ENCODE results near the gene CEP19. TPM values are rescaled to one million over a fixed set of nuclear protein-coding genes. Genes with fewer than 3 reads are reported as not detected.
A peak's percentile ranks its signal among the peaks of the same experiment; 100 is the strongest.
"Not testable (repeated sequence)": the region's sequence is repeated elsewhere in the genome, so short reads cannot be mapped to it uniquely, and the experiment has no call there.

Gene CEP19, protein sequence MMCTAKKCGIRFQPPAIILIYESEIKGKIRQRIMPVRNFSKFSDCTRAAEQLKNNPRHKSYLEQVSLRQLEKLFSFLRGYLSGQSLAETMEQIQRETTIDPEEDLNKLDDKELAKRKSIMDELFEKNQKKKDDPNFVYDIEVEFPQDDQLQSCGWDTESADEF
- polyA plus RNA-seq = under 1 TPM; 0.47 to 0.82 TPM

DNA sequence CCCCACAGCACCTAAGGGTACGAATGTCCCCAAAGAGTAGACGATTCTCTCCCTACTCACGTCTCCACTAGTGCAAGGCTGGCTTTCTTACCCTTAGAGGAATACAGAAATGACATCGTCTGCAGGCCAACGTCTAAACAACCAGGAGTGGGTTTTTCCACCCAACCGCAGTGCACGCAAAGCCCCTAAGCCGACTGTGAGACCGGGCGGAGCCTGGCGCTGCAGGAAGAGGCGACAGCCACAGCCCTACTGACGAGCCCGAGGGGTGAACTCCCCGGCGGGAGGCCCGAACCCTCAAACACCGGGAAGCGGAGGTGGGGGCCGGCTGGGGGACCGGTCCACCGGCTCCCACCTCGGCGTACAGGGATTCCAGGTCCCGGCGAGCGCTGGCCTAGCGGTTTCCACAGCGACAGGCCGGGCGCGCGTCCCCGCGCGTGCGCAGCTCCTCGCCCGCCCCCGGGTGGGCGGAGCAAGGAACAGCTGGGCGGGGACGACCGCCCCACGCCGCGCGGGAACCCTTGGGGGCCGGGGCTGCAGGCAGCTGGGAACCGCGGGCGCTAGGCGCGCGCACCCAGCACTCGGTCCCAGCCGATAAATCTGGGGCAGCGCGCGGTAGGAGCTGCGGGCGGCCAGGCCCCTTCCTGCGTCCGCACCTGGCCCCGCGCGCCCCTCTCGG lies at the start of gene CEP19, which contains the start of gene PIGX:
CEP19 (minus strand) TSS at position 413 of the 676 bp plus-strand sequence. CDS start 3,593 bp downstream, outside the sequence.
PIGX (plus strand) TSS at position 540 of the 676 bp plus-strand sequence.
- WGBS, 2 donors = 0% methylated on average over 41 to 68 of the region's 68 CpGs
- Histone ChIP-seq H3K9me3 (ENCODE audit: control insufficient read depth in 2 of 2, insufficient read depth in 1 of 2, low read depth in 1 of 2, low read length in 1 of 2) (no peaks in the 10 kb centered on the region), H3K36me3 (ENCODE audit: control insufficient read depth in 2 of 2, insufficient read depth in 2 of 2, low read length in 1 of 2) (no peaks in the 10 kb centered on the region), H3K4me3 (ENCODE audit: low read depth in 1 of 2, low read length in 2 of 2) (peak within 1 kb of the TSS; percentile 85 to 87), H3K27ac (ENCODE audit: low read depth in 2 of 2, low read length in 1 of 2) (peak within 1 kb of the TSS; percentile 87 to 88), H3K4me1 (ENCODE audit: control insufficient read depth in 2 of 2, insufficient read depth in 2 of 2, low read length in 1 of 2) (peaks cover 0 to 2% of the 10 kb centered on the region in 2 donors), H3K27me3 (ENCODE audit: control insufficient read depth in 1 of 2, insufficient read depth in 2 of 2, low read length in 2 of 2) (no peaks in the 10 kb centered on the region)

DNA sequence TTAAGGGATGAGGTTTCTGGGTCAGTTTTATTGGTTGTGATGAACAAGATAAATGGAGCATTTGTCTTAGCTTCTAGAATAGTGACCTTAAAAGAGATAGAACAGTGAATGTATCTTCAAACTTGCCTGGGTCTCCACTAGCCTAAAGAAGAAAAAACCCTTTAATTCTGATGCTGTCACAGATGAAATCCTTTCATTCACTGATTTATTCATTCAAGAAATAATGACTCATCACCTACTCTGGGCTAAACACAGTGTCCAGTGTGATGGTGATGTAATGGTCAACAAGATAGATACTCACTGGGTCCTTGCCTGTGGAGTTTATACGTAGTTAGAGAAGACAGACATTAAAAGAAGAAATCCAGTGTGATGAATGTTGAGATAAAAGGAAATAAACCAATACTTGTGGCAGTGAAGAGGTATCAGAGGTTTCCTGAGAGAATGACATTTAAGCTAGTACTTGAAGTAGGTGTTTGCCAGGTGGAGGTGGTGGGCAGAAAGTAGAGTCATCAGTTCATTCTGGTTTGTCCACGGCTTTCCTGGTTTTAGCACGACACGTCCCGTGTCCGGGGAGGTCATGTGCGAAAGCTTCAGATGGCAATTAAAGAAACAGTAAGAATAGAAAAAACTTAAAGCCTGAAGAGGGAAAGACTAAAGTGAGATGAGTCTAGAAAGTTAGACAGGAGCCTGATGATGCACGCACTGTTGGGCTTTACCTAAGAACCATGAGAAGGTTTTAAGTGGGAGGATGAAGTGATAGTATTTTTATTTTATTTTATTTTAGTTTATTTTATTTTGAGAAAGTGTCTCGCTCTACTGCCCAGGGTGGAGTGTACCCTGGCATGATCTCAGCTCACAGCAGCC lies 46.1 kb upstream of the CEP19 start:
- 87 to 90% methylated on average over 9 of the region's 9 CpGs for WGBS, 2 donors
- no peak overlapping the region for H3K4me3 ChIP-seq (ENCODE audit: low read depth in 1 of 2, low read length in 2 of 2)
- no peak overlapping the region for H3K27ac ChIP-seq (ENCODE audit: low read depth in 2 of 2, low read length in 1 of 2)
- no peaks in the 10 kb centered on the region for H3K36me3 ChIP-seq (ENCODE audit: control insufficient read depth in 2 of 2, insufficient read depth in 2 of 2, low read length in 1 of 2)
- H3K4me1 ChIP-seq (ENCODE audit: control insufficient read depth in 2 of 2, insufficient read depth in 2 of 2, low read length in 1 of 2) = no peaks in the 10 kb centered on the region
- no peaks in the 10 kb centered on the region for H3K27me3 ChIP-seq (ENCODE audit: control insufficient read depth in 1 of 2, insufficient read depth in 2 of 2, low read length in 2 of 2)
- H3K9me3 ChIP-seq (ENCODE audit: control insufficient read depth in 2 of 2, insufficient read depth in 1 of 2, low read depth in 1 of 2, low read length in 1 of 2) = peaks cover 0 to 1% of the 10 kb centered on the region in 2 donors

DNA sequence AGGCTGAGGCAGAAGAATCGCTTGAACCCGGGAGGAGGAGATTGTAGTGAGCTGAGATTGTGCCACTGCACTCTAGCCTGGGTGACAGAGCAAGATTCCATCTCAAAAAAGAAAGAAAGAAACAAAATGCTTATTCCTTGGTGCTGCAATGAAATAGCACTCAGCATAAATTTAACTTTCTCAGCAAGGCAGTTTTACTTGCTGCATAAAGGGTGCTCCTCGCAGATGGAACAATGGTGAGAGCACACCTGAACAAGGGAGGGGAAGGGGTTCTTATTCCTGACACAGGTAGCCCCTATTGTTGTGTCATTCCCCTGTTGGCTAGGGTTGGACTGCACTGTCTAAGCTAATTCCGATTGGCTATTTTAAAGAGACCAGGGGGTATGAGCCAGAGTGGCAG lies 44.7 kb upstream of the CEP19 start:
- no peaks in the 10 kb centered on the region for H3K27me3 ChIP-seq (ENCODE audit: control insufficient read depth in 1 of 2, insufficient read depth in 2 of 2, low read length in 2 of 2)
- peaks cover 0 to 1% of the 10 kb centered on the region in 2 donors for H3K9me3 ChIP-seq (ENCODE audit: control insufficient read depth in 2 of 2, insufficient read depth in 1 of 2, low read depth in 1 of 2, low read length in 1 of 2)
- H3K27ac ChIP-seq (ENCODE audit: low read depth in 2 of 2, low read length in 1 of 2) = no peak overlapping the region
- H3K4me3 ChIP-seq (ENCODE audit: low read depth in 1 of 2, low read length in 2 of 2) = no peak overlapping the region
- H3K36me3 ChIP-seq (ENCODE audit: control insufficient read depth in 2 of 2, insufficient read depth in 2 of 2, low read length in 1 of 2) = no peaks in the 10 kb centered on the region
- WGBS, 2 donors = 88 to 97% methylated on average over 4 of the region's 4 CpGs
- H3K4me1 ChIP-seq (ENCODE audit: control insufficient read depth in 2 of 2, insufficient read depth in 2 of 2, low read length in 1 of 2) = no peaks in the 10 kb centered on the region

DNA sequence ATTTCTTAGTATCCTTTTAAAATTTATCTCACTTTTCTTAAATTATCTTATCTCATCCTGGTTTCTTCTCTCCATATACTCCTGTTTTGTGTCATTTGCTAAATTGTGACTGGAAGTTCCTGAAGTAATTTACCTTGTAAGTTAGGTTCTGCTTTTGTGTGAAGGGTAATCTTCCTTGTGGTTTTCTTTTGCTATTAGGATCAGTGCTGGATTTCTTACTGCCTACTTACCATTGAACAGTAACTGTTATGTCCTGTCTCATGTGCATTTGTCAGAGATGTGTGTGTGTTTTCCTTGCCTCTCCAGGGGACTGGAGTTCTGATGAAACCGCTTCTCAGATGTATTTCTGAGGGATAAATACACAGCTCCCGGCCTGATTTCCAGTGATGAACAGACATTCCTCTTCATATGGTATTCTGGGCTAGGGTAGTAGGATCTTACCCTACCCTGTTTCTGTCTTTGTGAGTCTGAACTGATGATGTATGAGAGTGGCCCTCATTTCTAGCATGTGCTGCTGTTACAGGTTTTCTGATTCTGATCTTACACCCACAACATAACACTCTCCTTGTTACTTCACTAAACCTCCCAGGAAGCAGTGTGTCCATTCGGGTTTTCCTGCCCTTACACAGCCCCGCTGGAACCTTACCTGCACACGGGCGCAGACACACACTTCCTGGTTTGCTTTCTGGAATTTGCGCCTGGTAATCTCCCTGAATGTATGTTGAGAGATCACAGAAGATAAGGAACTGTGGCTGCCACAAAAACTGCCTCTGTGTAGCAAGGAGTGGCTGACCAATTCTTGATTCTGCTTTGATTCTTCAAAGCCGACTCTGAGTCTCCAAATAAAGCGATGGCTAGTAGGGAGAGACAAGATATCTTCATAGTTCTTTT lies 42.3 kb upstream of the CEP19 start:
- WGBS, 2 donors = 62 to 77% methylated on average over 9 of the region's 9 CpGs
- Histone ChIP-seq H3K27ac (ENCODE audit: low read depth in 2 of 2, low read length in 1 of 2) (no peak overlapping the region), H3K4me3 (ENCODE audit: low read depth in 1 of 2, low read length in 2 of 2) (no peak overlapping the region), H3K36me3 (ENCODE audit: control insufficient read depth in 2 of 2, insufficient read depth in 2 of 2, low read length in 1 of 2) (no peaks in the 10 kb centered on the region), H3K9me3 (ENCODE audit: control insufficient read depth in 2 of 2, insufficient read depth in 1 of 2, low read depth in 1 of 2, low read length in 1 of 2) (peaks cover 0 to 1% of the 10 kb centered on the region in 2 donors), H3K27me3 (ENCODE audit: control insufficient read depth in 1 of 2, insufficient read depth in 2 of 2, low read length in 2 of 2) (no peaks in the 10 kb centered on the region), H3K4me1 (ENCODE audit: control insufficient read depth in 2 of 2, insufficient read depth in 2 of 2, low read length in 1 of 2) (no peaks in the 10 kb centered on the region)

DNA sequence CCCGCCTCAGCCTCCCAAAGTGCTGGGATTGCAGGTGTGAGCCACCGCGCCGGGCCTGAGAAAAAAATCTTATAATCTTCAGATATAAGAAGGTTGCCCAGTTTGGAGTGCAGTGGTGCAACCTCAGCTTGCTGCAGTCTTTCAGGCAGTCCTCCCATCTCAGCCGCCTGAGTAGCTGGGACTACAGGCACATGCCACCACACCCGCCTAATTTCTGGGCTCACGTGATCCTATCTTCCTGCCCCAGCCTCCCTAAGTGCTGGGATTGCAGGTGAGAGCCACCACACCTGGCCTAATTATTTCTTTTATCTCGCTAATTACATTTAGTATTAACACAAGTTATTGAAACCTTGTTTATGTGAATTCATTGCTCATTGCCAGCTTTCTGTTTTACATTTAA lies 41.2 kb upstream of the CEP19 start:
- H3K9me3 ChIP-seq (ENCODE audit: control insufficient read depth in 2 of 2, insufficient read depth in 1 of 2, low read depth in 1 of 2, low read length in 1 of 2) = peaks cover 0 to 1% of the 10 kb centered on the region in 2 donors
- 93 to 95% methylated on average over 8 of the region's 8 CpGs for WGBS, 2 donors
- no peak overlapping the region for H3K27ac ChIP-seq (ENCODE audit: low read depth in 2 of 2, low read length in 1 of 2)
- no peaks in the 10 kb centered on the region for H3K27me3 ChIP-seq (ENCODE audit: control insufficient read depth in 1 of 2, insufficient read depth in 2 of 2, low read length in 2 of 2)
- H3K4me3 ChIP-seq (ENCODE audit: low read depth in 1 of 2, low read length in 2 of 2) = no peak overlapping the region
- no peaks in the 10 kb centered on the region for H3K4me1 ChIP-seq (ENCODE audit: control insufficient read depth in 2 of 2, insufficient read depth in 2 of 2, low read length in 1 of 2)
- peaks cover 0 to 2% of the 10 kb centered on the region in 2 donors for H3K36me3 ChIP-seq (ENCODE audit: control insufficient read depth in 2 of 2, insufficient read depth in 2 of 2, low read length in 1 of 2)

DNA sequence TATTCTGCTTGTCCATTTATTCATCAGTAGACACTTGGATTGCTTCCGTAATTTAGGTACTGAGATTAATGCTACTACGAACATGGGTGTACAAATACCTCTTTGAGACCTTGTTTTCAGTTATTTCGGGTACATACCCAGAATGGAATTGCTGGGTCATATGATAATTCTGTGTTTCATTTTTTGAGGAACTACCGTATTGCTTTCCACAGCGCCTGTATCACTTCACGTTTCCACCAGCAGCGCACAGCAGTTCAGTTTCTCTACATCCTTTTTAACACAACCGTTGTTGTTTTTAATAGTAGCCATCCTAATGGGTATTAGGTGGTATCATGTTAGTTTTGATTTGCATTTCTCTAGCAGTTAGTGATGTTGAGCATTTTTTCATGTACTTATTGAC lies 37.1 kb upstream of the CEP19 start:
- Histone ChIP-seq H3K4me1 (ENCODE audit: control insufficient read depth in 2 of 2, insufficient read depth in 2 of 2, low read length in 1 of 2) (no peaks in the 10 kb centered on the region), H3K27me3 (ENCODE audit: control insufficient read depth in 1 of 2, insufficient read depth in 2 of 2, low read length in 2 of 2) (no peaks in the 10 kb centered on the region), H3K4me3 (ENCODE audit: low read depth in 1 of 2, low read length in 2 of 2) (no peak overlapping the region), H3K9me3 (ENCODE audit: control insufficient read depth in 2 of 2, insufficient read depth in 1 of 2, low read depth in 1 of 2, low read length in 1 of 2) (no peaks in the 10 kb centered on the region), H3K27ac (ENCODE audit: low read depth in 2 of 2, low read length in 1 of 2) (no peak overlapping the region), H3K36me3 (ENCODE audit: control insufficient read depth in 2 of 2, insufficient read depth in 2 of 2, low read length in 1 of 2) (peaks cover 0 to 3% of the 10 kb centered on the region in 2 donors)
- 90 to 92% methylated on average over 8 of the region's 8 CpGs for WGBS, 2 donors

DNA sequence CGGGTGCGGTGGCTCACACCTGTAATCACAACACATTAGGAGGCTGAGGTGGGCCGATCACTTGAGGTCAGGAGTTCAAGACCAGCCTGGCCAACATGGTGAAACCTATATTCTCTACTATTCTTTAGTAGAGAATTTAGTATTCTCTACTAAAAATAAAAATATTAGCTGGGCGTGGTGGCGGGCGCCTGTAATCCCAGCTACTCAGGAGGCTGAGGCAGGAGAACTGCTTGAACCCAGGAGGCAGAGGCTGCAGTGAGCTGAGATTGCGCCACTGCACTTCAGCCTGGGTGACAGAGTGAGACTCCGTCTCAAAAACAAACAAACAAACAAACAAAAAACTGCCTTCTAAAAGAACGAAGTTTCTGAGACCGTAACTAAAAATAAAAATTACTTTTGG lies 31.5 kb upstream of the CEP19 start:
- H3K4me3 ChIP-seq (ENCODE audit: low read depth in 1 of 2, low read length in 2 of 2); H3K4me1 ChIP-seq (ENCODE audit: control insufficient read depth in 2 of 2, insufficient read depth in 2 of 2, low read length in 1 of 2): not testable (repeated sequence)
- 92 to 93% methylated on average over 10 of the region's 10 CpGs for WGBS, 2 donors

DNA sequence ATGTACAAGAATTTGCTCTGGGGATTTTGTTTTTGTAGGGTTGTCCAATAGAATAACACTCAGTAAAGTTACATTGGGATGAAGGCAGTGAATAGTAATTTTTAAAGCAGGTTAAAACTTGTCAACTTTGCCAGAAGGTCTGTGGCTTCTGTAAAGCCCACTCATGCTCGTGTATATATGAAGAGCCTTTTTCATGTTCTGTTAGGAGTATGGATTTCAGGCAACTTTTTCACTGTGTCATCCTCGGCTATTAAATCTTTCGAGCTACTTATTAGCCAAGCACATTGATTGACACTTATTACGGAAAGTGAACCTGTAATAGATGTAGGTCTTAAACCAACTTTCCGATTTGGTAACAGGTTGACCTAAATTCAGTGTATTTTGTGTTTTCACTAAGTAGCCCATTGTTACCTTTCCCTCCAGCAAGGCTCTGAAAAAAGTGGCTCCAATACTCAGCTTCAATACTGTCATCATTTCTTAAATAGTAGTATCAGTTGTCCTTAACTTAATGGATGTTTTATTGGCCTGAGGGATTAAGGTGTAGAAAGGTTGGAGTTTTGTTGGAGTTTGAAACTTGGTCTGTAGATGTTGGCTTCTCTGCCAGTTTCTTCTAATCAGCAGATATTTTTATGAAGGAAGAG lies 29.3 kb upstream of the CEP19 start:
- peak overlapping the region; percentile 93 to 95 for H3K27ac ChIP-seq (ENCODE audit: low read depth in 2 of 2, low read length in 1 of 2)
- no peaks in the 10 kb centered on the region for H3K9me3 ChIP-seq (ENCODE audit: control insufficient read depth in 2 of 2, insufficient read depth in 1 of 2, low read depth in 1 of 2, low read length in 1 of 2)
- H3K27me3 ChIP-seq (ENCODE audit: control insufficient read depth in 1 of 2, insufficient read depth in 2 of 2, low read length in 2 of 2) = no peaks in the 10 kb centered on the region
- peak overlapping the region; percentile 67 to 77 for H3K4me3 ChIP-seq (ENCODE audit: low read depth in 1 of 2, low read length in 2 of 2)
- 11 to 13% methylated on average over 5 of the region's 5 CpGs for WGBS, 2 donors
- H3K4me1 ChIP-seq (ENCODE audit: control insufficient read depth in 2 of 2, insufficient read depth in 2 of 2, low read length in 1 of 2) = peaks cover 0 to 2% of the 10 kb centered on the region in 2 donors
- H3K36me3 ChIP-seq (ENCODE audit: control insufficient read depth in 2 of 2, insufficient read depth in 2 of 2, low read length in 1 of 2) = no peaks in the 10 kb centered on the region

More for the DNA sequence above, 31.5 kb upstream of the CEP19 start:
- not testable (repeated sequence) for H3K27ac ChIP-seq (ENCODE audit: low read depth in 2 of 2, low read length in 1 of 2); H3K9me3 ChIP-seq (ENCODE audit: control insufficient read depth in 2 of 2, insufficient read depth in 1 of 2, low read depth in 1 of 2, low read length in 1 of 2); H3K36me3 ChIP-seq (ENCODE audit: control insufficient read depth in 2 of 2, insufficient read depth in 2 of 2, low read length in 1 of 2); H3K27me3 ChIP-seq (ENCODE audit: control insufficient read depth in 1 of 2, insufficient read depth in 2 of 2, low read length in 2 of 2)
